ENCODE measurements around the gene MLPH.

Gene MLPH

GRCh38 chr2:237561221-237561620 lies 74.2 kb downstream of the MLPH start:
- DNase-seq = no peak
- H3K9me3 ChIP-seq (ENCODE audit: control insufficient read depth, low read length) = no peaks in the 10 kb centered on the region
- no peak overlapping the region for H3K4me3 ChIP-seq (ENCODE audit: insufficient read depth, low read depth, low read length, poor library complexity, severe bottlenecking)
- H3K36me3 ChIP-seq (ENCODE audit: control insufficient read depth, insufficient read depth, low read length) = no peaks in the 10 kb centered on the region
- peaks cover 5% of the 10 kb centered on the region for H3K4me1 ChIP-seq (ENCODE audit: control insufficient read depth, insufficient read depth, low read length, poor library complexity, severe bottlenecking)
- no peaks in the 10 kb centered on the region for H3K27me3 ChIP-seq (replicated peaks; ENCODE audit: control insufficient read depth, insufficient read depth, low read length, poor library complexity, severe bottlenecking)
- no peak overlapping the region for H3K27ac ChIP-seq (ENCODE audit: insufficient read depth, low read length, poor library complexity, severe bottlenecking)

- Histone ChIP-seq H3K4me1 (ENCODE audit: control insufficient read depth, insufficient read depth, low read length, poor library complexity, severe bottlenecking) (no peaks in the 10 kb centered on the region), H3K36me3 (ENCODE audit: control insufficient read depth, insufficient read depth, low read length) (no peaks in the 10 kb centered on the region), H3K4me3 (ENCODE audit: insufficient read depth, low read depth, low read length, poor library complexity, severe bottlenecking) (no peak overlapping the region), H3K27me3 (replicated peaks; ENCODE audit: control insufficient read depth, insufficient read depth, low read length, poor library complexity, severe bottlenecking) (no peaks in the 10 kb centered on the region), H3K9me3 (ENCODE audit: control insufficient read depth, low read length) (no peaks in the 10 kb centered on the region), H3K27ac (ENCODE audit: insufficient read depth, low read length, poor library complexity, severe bottlenecking) (no peak overlapping the region)
- DNase-seq = no peak
Observed at GRCh38 chr2:237563816-237564215, 76.8 kb downstream of the MLPH start.

- H3K27me3 ChIP-seq (replicated peaks; ENCODE audit: control insufficient read depth, insufficient read depth, low read length, poor library complexity, severe bottlenecking) = no peaks in the 10 kb centered on the region
- H3K9me3 ChIP-seq (ENCODE audit: control insufficient read depth, low read length) = no peaks in the 10 kb centered on the region
- no peak overlapping the region for H3K4me3 ChIP-seq (ENCODE audit: insufficient read depth, low read depth, low read length, poor library complexity, severe bottlenecking)
- DNase-seq = no peak
- no peaks in the 10 kb centered on the region for H3K4me1 ChIP-seq (ENCODE audit: control insufficient read depth, insufficient read depth, low read length, poor library complexity, severe bottlenecking)
- no peak overlapping the region for H3K27ac ChIP-seq (ENCODE audit: insufficient read depth, low read length, poor library complexity, severe bottlenecking)
- H3K36me3 ChIP-seq (ENCODE audit: control insufficient read depth, insufficient read depth, low read length) = no peaks in the 10 kb centered on the region
Observed at GRCh38 chr2:237564526-237565131, 77.6 kb downstream of the MLPH start.

GRCh38 chr2:237565974-237566373 lies 78.9 kb downstream of the MLPH start:
- Histone ChIP-seq H3K4me1 (ENCODE audit: control insufficient read depth, insufficient read depth, low read length, poor library complexity, severe bottlenecking) (no peaks in the 10 kb centered on the region), H3K27ac (ENCODE audit: insufficient read depth, low read length, poor library complexity, severe bottlenecking) (no peak overlapping the region), H3K9me3 (ENCODE audit: control insufficient read depth, low read length) (no peaks in the 10 kb centered on the region), H3K4me3 (ENCODE audit: insufficient read depth, low read depth, low read length, poor library complexity, severe bottlenecking) (no peak overlapping the region), H3K27me3 (replicated peaks; ENCODE audit: control insufficient read depth, insufficient read depth, low read length, poor library complexity, severe bottlenecking) (no peaks in the 10 kb centered on the region), H3K36me3 (ENCODE audit: control insufficient read depth, insufficient read depth, low read length) (no peaks in the 10 kb centered on the region)
- DNase-seq = no peak

GRCh38 chr2:237566401-237567235 lies 79.6 kb downstream of the MLPH start, which contains the start of gene PRLH:
Gene PRLH (plus strand): TSS chr2:237566574. CDS start chr2:237566574, 0 bp downstream.
- no peak for DNase-seq
- Histone ChIP-seq H3K27ac (ENCODE audit: insufficient read depth, low read length, poor library complexity, severe bottlenecking) (no peak within 1 kb of the TSS), H3K4me1 (ENCODE audit: control insufficient read depth, insufficient read depth, low read length, poor library complexity, severe bottlenecking) (peaks cover under 1% of the 10 kb centered on the region), H3K4me3 (ENCODE audit: insufficient read depth, low read depth, low read length, poor library complexity, severe bottlenecking) (no peak within 1 kb of the TSS), H3K27me3 (replicated peaks; ENCODE audit: control insufficient read depth, insufficient read depth, low read length, poor library complexity, severe bottlenecking) (no peaks in the 10 kb centered on the region), H3K9me3 (ENCODE audit: control insufficient read depth, low read length) (no peaks in the 10 kb centered on the region), H3K36me3 (ENCODE audit: control insufficient read depth, insufficient read depth, low read length) (no peaks in the 10 kb centered on the region)

GRCh38 chr2:237567276-237568029 lies 80.4 kb downstream of the MLPH start:
- Histone ChIP-seq H3K27ac (ENCODE audit: insufficient read depth, low read length, poor library complexity, severe bottlenecking) (no peak overlapping the region), H3K9me3 (ENCODE audit: control insufficient read depth, low read length) (no peaks in the 10 kb centered on the region)
- DNase-seq = no peak

GRCh38 chr2:237568121-237568660 lies 81.1 kb downstream of the MLPH start:
- H3K4me3 ChIP-seq (ENCODE audit: insufficient read depth, low read depth, low read length, poor library complexity, severe bottlenecking) = no peak overlapping the region
- H3K4me1 ChIP-seq (ENCODE audit: control insufficient read depth, insufficient read depth, low read length, poor library complexity, severe bottlenecking) = peaks cover 6% of the 10 kb centered on the region
- DNase-seq = no peak
- no peak overlapping the region for H3K27ac ChIP-seq (ENCODE audit: insufficient read depth, low read length, poor library complexity, severe bottlenecking)
- H3K27me3 ChIP-seq (replicated peaks; ENCODE audit: control insufficient read depth, insufficient read depth, low read length, poor library complexity, severe bottlenecking) = no peaks in the 10 kb centered on the region
- no peaks in the 10 kb centered on the region for H3K36me3 ChIP-seq (ENCODE audit: control insufficient read depth, insufficient read depth, low read length)
- H3K9me3 ChIP-seq (ENCODE audit: control insufficient read depth, low read length) = no peaks in the 10 kb centered on the region

More at GRCh38 chr2:237567276-237568029, 80.4 kb downstream of the MLPH start:
- Histone ChIP-seq H3K4me1 (ENCODE audit: control insufficient read depth, insufficient read depth, low read length, poor library complexity, severe bottlenecking) (peaks cover 6% of the 10 kb centered on the region), H3K4me3 (ENCODE audit: insufficient read depth, low read depth, low read length, poor library complexity, severe bottlenecking) (no peak overlapping the region), H3K27me3 (replicated peaks; ENCODE audit: control insufficient read depth, insufficient read depth, low read length, poor library complexity, severe bottlenecking) (no peaks in the 10 kb centered on the region), H3K36me3 (ENCODE audit: control insufficient read depth, insufficient read depth, low read length) (no peaks in the 10 kb centered on the region)

GRCh38 chr2:237569041-237569440 lies 82.0 kb downstream of the MLPH start:
- Histone ChIP-seq H3K4me1 (ENCODE audit: control insufficient read depth, insufficient read depth, low read length, poor library complexity, severe bottlenecking) (peaks cover 6% of the 10 kb centered on the region), H3K9me3 (ENCODE audit: control insufficient read depth, low read length) (no peaks in the 10 kb centered on the region), H3K27me3 (replicated peaks; ENCODE audit: control insufficient read depth, insufficient read depth, low read length, poor library complexity, severe bottlenecking) (no peaks in the 10 kb centered on the region), H3K4me3 (ENCODE audit: insufficient read depth, low read depth, low read length, poor library complexity, severe bottlenecking) (no peak overlapping the region), H3K27ac (ENCODE audit: insufficient read depth, low read length, poor library complexity, severe bottlenecking) (no peak overlapping the region), H3K36me3 (ENCODE audit: control insufficient read depth, insufficient read depth, low read length) (no peaks in the 10 kb centered on the region)
- DNase-seq = no peak

- Histone ChIP-seq H3K9me3 (ENCODE audit: control insufficient read depth, low read length) (no peaks in the 10 kb centered on the region), H3K27ac (ENCODE audit: insufficient read depth, low read length, poor library complexity, severe bottlenecking) (no peak overlapping the region), H3K27me3 (replicated peaks; ENCODE audit: control insufficient read depth, insufficient read depth, low read length, poor library complexity, severe bottlenecking) (no peaks in the 10 kb centered on the region), H3K4me3 (ENCODE audit: insufficient read depth, low read depth, low read length, poor library complexity, severe bottlenecking) (no peak overlapping the region), H3K36me3 (ENCODE audit: control insufficient read depth, insufficient read depth, low read length) (no peaks in the 10 kb centered on the region), H3K4me1 (ENCODE audit: control insufficient read depth, insufficient read depth, low read length, poor library complexity, severe bottlenecking) (peaks cover 6% of the 10 kb centered on the region)
- no peak for DNase-seq
Observed at GRCh38 chr2:237569896-237570295, 82.8 kb downstream of the MLPH start.
